IMR-90 (cell line): Measurements from ENCODE around the gene CUTC. TPM values are rescaled to one million over a fixed set of nuclear protein-coding genes. Genes with fewer than 3 reads are reported as not detected.

Source experiments
- ATAC-seq: fragments of 200-7000 bp; cut with Tn5 transposase; 2 replicates; pipeline ENCODE4 v1.9.1; 2020; ENCODE audit warnings: low read depth, mild to moderate bottlenecking, moderate library complexity
- BruUV-seq: library from RNA; stranded (reverse); fragments of 400-500 nt; replicated peaks from 2 replicates; lab custom pipeline; 2021; lab: Mats Ljungman, UMichigan
- CTCF ChIA-PET: fragments of 300-600 bp; formaldehyde crosslinking; extraction: SDS; loops from one replicate; lab custom pipeline; 2021; ENCODE audit warnings: antibody characterized with exemption; lab: Yijun Ruan, JAX
- POLR2A ChIA-PET: fragments of 300-600 bp; sonication (Branson Sonifier 250); formaldehyde crosslinking; loops from one replicate; lab custom pipeline; 2022; ENCODE audit warnings: antibody characterized with exemption; ENCODE audit not compliant: unreplicated experiment; lab: Charles Lee
- DNase-seq: peaks from one replicate; pipeline ENCODE4 v3.0.0; 2013
- H2AFZ ChIP-seq: replicated peaks from 2 replicates; pipeline ENCODE3; 2013; ENCODE audit warnings: low read length, mild to moderate bottlenecking; ENCODE audit not compliant: poor library complexity
- H2AK5ac ChIP-seq: 2 replicates; pipeline ENCODE4 v1.6.1; 2013; ENCODE audit warnings: low read depth, low read length, inconsistent platforms
- H2AK9ac ChIP-seq: replicated peaks from 2 replicates; pipeline ENCODE3; 2013; ENCODE audit warnings: mild to moderate bottlenecking, low read depth, low read length, moderate library complexity; ENCODE audit not compliant: poor library complexity
- H2BK120ac ChIP-seq: 2 replicates; pipeline ENCODE4 v1.6.1; 2013; ENCODE audit warnings: low read depth, low read length, inconsistent platforms
- H2BK15ac ChIP-seq: 3 replicates; pipeline ENCODE4 v1.6.1; 2013; ENCODE audit warnings: low read depth, low read length, inconsistent platforms
- H2BK20ac ChIP-seq: 2 replicates; pipeline ENCODE4 v1.6.1; 2013; ENCODE audit warnings: low read depth, mild to moderate bottlenecking, inconsistent platforms, low read length, moderate library complexity
- H2BK5ac ChIP-seq: 2 replicates; pipeline ENCODE4 v1.6.1; 2013; ENCODE audit warnings: mild to moderate bottlenecking, low read depth, low read length, inconsistent platforms; ENCODE audit not compliant: poor library complexity, severe bottlenecking
- H3K14ac ChIP-seq: replicated peaks from 2 replicates; pipeline ENCODE4 v1.6.1; 2013; ENCODE audit warnings: low read depth, low read length, inconsistent platforms
- H3K18ac ChIP-seq: 2 replicates; pipeline ENCODE4 v1.6.1; 2013; ENCODE audit warnings: low read depth, low read length, control low read depth
- H3K23ac ChIP-seq: 2 replicates; pipeline ENCODE4 v1.6.1; 2013; ENCODE audit warnings: low read depth, low read length, inconsistent platforms
- H3K27ac ChIP-seq: 2 replicates; pipeline ENCODE4 v1.5.1; 2013; ENCODE audit warnings: mild to moderate bottlenecking, control low read depth, low read length; ENCODE audit not compliant: insufficient read depth
- H3K27me3 ChIP-seq: 2 replicates; pipeline ENCODE4 v1.6.1; 2013; ENCODE audit warnings: low read length; ENCODE audit not compliant: control insufficient read depth, insufficient read depth
- H3K36me3 ChIP-seq: 2 replicates; pipeline ENCODE4 v1.6.1; 2013; ENCODE audit warnings: low read length, mixed read lengths; ENCODE audit not compliant: control insufficient read depth, insufficient read depth
- H3K4ac ChIP-seq: 2 replicates; pipeline ENCODE4 v1.6.1; 2013; ENCODE audit warnings: low read depth, low read length, inconsistent platforms
- H3K4me1 ChIP-seq: 2 replicates; pipeline ENCODE4 v1.6.1; 2013; ENCODE audit warnings: low read length, mixed read lengths; ENCODE audit not compliant: control insufficient read depth, insufficient read depth
- H3K4me2 ChIP-seq: 2 replicates; pipeline ENCODE4 v1.6.1; 2013; ENCODE audit warnings: low read depth, mild to moderate bottlenecking, control low read depth, low read length, moderate library complexity
- H3K4me3 ChIP-seq: 2 replicates; pipeline ENCODE4 v1.5.1; 2013; ENCODE audit warnings: low read depth, mild to moderate bottlenecking, control low read depth, low read length, moderate library complexity; ENCODE audit not compliant: insufficient read depth
- H3K56ac ChIP-seq: 2 replicates; pipeline ENCODE4 v1.6.1; 2013; ENCODE audit warnings: low read length, inconsistent platforms; ENCODE audit not compliant: insufficient read depth; ENCODE audit errors: extremely low read depth
- H3K79me1 ChIP-seq, 2 experiments: 2 replicates each; pipeline ENCODE4 v1.6.1; 2013; ENCODE audit warnings: low read length in 2 of 2, inconsistent platforms in 1 of 2, low read depth in 1 of 2
- H3K9ac ChIP-seq: 2 replicates; pipeline ENCODE4 v1.6.1; 2013; ENCODE audit warnings: low read depth, low read length, control low read depth
- H3K9me1 ChIP-seq: 2 replicates; pipeline ENCODE4 v1.6.1; 2013; ENCODE audit warnings: low read length, inconsistent platforms; ENCODE audit not compliant: insufficient read depth
- H3K9me3 ChIP-seq: 2 replicates; pipeline ENCODE4 v1.6.1; 2013; ENCODE audit warnings: low read length; ENCODE audit not compliant: control insufficient read depth, insufficient read depth
- H4K20me1 ChIP-seq: 2 replicates; pipeline ENCODE4 v1.6.1; 2013; ENCODE audit warnings: low read length, inconsistent platforms; ENCODE audit not compliant: insufficient read depth
- H4K5ac ChIP-seq: 2 replicates; pipeline ENCODE4 v1.6.1; 2013; ENCODE audit warnings: mild to moderate bottlenecking, low read depth, low read length, control low read depth
- H4K8ac ChIP-seq, 2 experiments: 2 replicates each; pipeline ENCODE4 v1.6.1; 2013; ENCODE audit warnings: low read depth in 2 of 2, low read length in 2 of 2, control low read depth in 1 of 2, inconsistent platforms in 1 of 2
- H4K91ac ChIP-seq: 2 replicates; pipeline ENCODE4 v1.6.1; 2013; ENCODE audit warnings: low read depth, low read length, inconsistent platforms; ENCODE audit not compliant: insufficient read depth
- CEBPB ChIP-seq: IDR thresholded peaks from 2 replicates; pipeline ENCODE4 v1.6.1; 2012; ENCODE audit warnings: low read depth, low read length, improper control_type of control experiment
- FOS ChIP-seq: fragments of 150-350 bp; IDR thresholded peaks from 2 replicates; pipeline ENCODE4 v1.6.1; 2016; ENCODE audit warnings: low read depth, low read length
- MAFK ChIP-seq: IDR thresholded peaks from 2 replicates; pipeline ENCODE4 v1.6.1; 2012; ENCODE audit warnings: low read depth, low read length, improper control_type of control experiment
- MAZ ChIP-seq: IDR thresholded peaks from 2 replicates; pipeline ENCODE4 v1.6.1; 2012; ENCODE audit warnings: low read depth, mild to moderate bottlenecking, low read length, improper control_type of control experiment, moderate library complexity, borderline replicate concordance
- NFE2L2 ChIP-seq: fragments of 150-350 bp; IDR thresholded peaks from 2 replicates; pipeline ENCODE4 v1.6.1; 2016; ENCODE audit warnings: low read depth, mild to moderate bottlenecking, low read length
- RAD21 ChIP-seq: IDR thresholded peaks from 2 replicates; pipeline ENCODE4 v1.6.1; 2012; ENCODE audit warnings: low read length, improper control_type of control experiment
- RCOR1 ChIP-seq: IDR thresholded peaks from 2 replicates; pipeline ENCODE4 v1.6.1; 2012; ENCODE audit warnings: mild to moderate bottlenecking, low read length, improper control_type of control experiment; ENCODE audit not compliant: insufficient replicate concordance
- USF2 ChIP-seq: fragments of 150-350 bp; IDR thresholded peaks from 2 replicates; pipeline ENCODE4 v1.6.1; 2017; ENCODE audit warnings: mild to moderate bottlenecking, antibody characterized with exemption, low read length, low read depth
- WGBS, 2 experiments: methylation state at CpG; one replicate each; pipeline versions ENCODE4 v1.1.5 to v1.1.7; 2013; ENCODE audit warnings: missing lambda C conversion rate in 2 of 2; ENCODE audit not compliant: insufficient read length in 1 of 2; ENCODE audit errors: extremely low coverage in 2 of 2; 5-methylcytosine and 5-hydroxymethylcytosine counted together
- dilution Hi-C: fragments of 300-500 bp; cut with HindIII; formaldehyde crosslinking; loops from one replicate; pipeline ENCODE4 v1.14.3; 2018; ENCODE audit warnings: low sequenced_read_pairs; ENCODE audit not compliant: unreplicated experiment
- in situ Hi-C: fragments of 300-500 bp; cut with MboI; formaldehyde crosslinking; loops from 3 replicates; pipeline ENCODE4 v1.14.3; 2019; ENCODE audit warnings: low sequenced_read_pairs, inconsistent platforms, mixed read lengths
- intact Hi-C: fragments of 100-400 bp; cut with micrococcal nuclease; formaldehyde crosslinking; loops from 2 replicates; pipeline ENCODE4 v1.10.0; 2022
- polyA plus RNA-seq, 3 experiments: library from polyadenylated mRNA; depleted of rRNA; stranded (reverse); fragments of >200 nt; gene quantifications; 2 replicates each; pipeline ENCODE4 v1.2.3, GENCODE V29; 2012; ENCODE audit warnings: low replicate concordance in 1 of 3
- total RNA-seq: library from RNA; depleted of rRNA; stranded (reverse); fragments of >200 nt; gene quantifications from 2 replicates; pipeline ENCODE4 v1.2.3, GENCODE V29; 2012
- TF ChIP-seq, protein P1 (sequence below): conservative IDR thresholded peaks from 2 replicates; pipeline ENCODE4 v1.5.1; 2012; ENCODE audit warnings: mild to moderate bottlenecking, low read depth, low read length, improper control_type of control experiment

CUTC gene
- total and polyA plus RNA-seq, 2 of the 4 experiments (the other 2 are of a cell fraction): 7.0 to 10.2 TPM

GRCh38 chr10:99689461-99689860 lies 42.6 kb upstream of the CUTC start:
- Histone ChIP-seq H2BK120ac (no peak overlapping the region), H2AFZ (no peak overlapping the region), H3K4me2 (no peak overlapping the region), H3K4ac (no peak overlapping the region), H4K5ac (no peak overlapping the region), H3K36me3 (peaks cover 19% of the 10 kb centered on the region), H3K9me1 (no peaks in the 10 kb centered on the region; the same call in none of the 2 replicates), H4K20me1 (no peaks in the 10 kb centered on the region), H2AK9ac (no peak overlapping the region), H3K4me3 (no peak overlapping the region), H4K91ac (no peak overlapping the region), H2BK15ac (no peak overlapping the region), H2BK5ac (peak overlapping the region; percentile 18), H2BK20ac (no peak overlapping the region), H3K27ac (no peak overlapping the region), H2AK5ac (no peak overlapping the region), H3K4me1 (peaks cover 8% of the 10 kb centered on the region; the same call in 1 of the 2 replicates), H3K14ac (no peak overlapping the region), H3K9me3 (no peaks in the 10 kb centered on the region), H3K9ac (no peak overlapping the region), H4K8ac (no peak overlapping the region), H3K18ac (no peak overlapping the region), H3K23ac (no peak overlapping the region), H3K79me1 (peaks cover 3 to 8% of the 10 kb centered on the region in 2 experiments), H3K56ac (no peak overlapping the region), H3K27me3 (no peaks in the 10 kb centered on the region)
- intact Hi-C loops: no loop called here
- no CpG with 5 or more reads among the region's 1 CpG for WGBS, 2 experiments
- no TSS peak for BruUV-seq
- no peak for ATAC-seq
- ChIA-PET CTCF (no interaction called here), POLR2A (no interaction called here)
- in situ Hi-C loops: no loop called here
- dilution Hi-C loops: no loop called here
- TF ChIP-seq, protein P1, sequence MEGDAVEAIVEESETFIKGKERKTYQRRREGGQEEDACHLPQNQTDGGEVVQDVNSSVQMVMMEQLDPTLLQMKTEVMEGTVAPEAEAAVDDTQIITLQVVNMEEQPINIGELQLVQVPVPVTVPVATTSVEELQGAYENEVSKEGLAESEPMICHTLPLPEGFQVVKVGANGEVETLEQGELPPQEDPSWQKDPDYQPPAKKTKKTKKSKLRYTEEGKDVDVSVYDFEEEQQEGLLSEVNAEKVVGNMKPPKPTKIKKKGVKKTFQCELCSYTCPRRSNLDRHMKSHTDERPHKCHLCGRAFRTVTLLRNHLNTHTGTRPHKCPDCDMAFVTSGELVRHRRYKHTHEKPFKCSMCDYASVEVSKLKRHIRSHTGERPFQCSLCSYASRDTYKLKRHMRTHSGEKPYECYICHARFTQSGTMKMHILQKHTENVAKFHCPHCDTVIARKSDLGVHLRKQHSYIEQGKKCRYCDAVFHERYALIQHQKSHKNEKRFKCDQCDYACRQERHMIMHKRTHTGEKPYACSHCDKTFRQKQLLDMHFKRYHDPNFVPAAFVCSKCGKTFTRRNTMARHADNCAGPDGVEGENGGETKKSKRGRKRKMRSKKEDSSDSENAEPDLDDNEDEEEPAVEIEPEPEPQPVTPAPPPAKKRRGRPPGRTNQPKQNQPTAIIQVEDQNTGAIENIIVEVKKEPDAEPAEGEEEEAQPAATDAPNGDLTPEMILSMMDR: no peak
- TF ChIP-seq MAZ (no peak), NFE2L2 (no peak), FOS (no peak), RAD21 (no peak), MAFK (no peak), USF2 (no peak), CEBPB (no peak), RCOR1 (no peak)
- DNase-seq: peak; percentile 33
